ENCODE data around the gene NRXN3. TPM values are rescaled to one million over a fixed set of nuclear protein-coding genes. Genes with fewer than 3 reads are reported as not detected.
A peak's percentile ranks its signal among the peaks of the same experiment; 100 is the strongest.
"Not testable (repeated sequence)": the region's sequence is repeated elsewhere in the genome, so short reads cannot be mapped to it uniquely, and the experiment has no call there.

The NRXN3 gene
- total and polyA plus RNA-seq, 2 experiments from 2014 or later: 1.0 to 1.8 TPM

- no peak overlapping the region for H3K4me3 ChIP-seq
- Mint-ChIP-seq H3K4me1 (peaks cover 34% of the 10 kb centered on the region), H3K9me3 (no peaks in the 10 kb centered on the region), H3K4me3 (no peak overlapping the region), H3K27me3 (ENCODE audit: insufficient read depth, low read depth, poor library complexity) (peaks cover 6% of the 10 kb centered on the region), H3K36me3 (ENCODE audit: low read depth) (no peaks in the 10 kb centered on the region), H3K27ac (peak overlapping the region; percentile 70; the same call in 1 of the 2 replicates)
- TF ChIP-seq STAT1 (IDR thresholded peaks at IDR 0.05; ENCODE audit: unreplicated experiment) (no peak), ETS1 (IDR thresholded peaks at IDR 0.05) (no peak), ZNF114 (CRISPR knock-in tag; IDR thresholded peaks at IDR 0.05) (no peak), REST (IDR thresholded peaks at IDR 0.05; ENCODE audit: unreplicated experiment) (no peak), CREB1 (CRISPR knock-in tag; IDR thresholded peaks at IDR 0.05; ENCODE audit: low read depth) (no peak), JUNB (IDR thresholded peaks at IDR 0.05; ENCODE audit: unreplicated experiment) (no peak), EZH2 (IDR thresholded peaks at IDR 0.05; ENCODE audit: low read depth, unreplicated experiment) (no peak), NANOG (IDR thresholded peaks at IDR 0.05; ENCODE audit: borderline replicate concordance) (no peak)
- H4K20me1 ChIP-seq (replicated peaks; ENCODE audit: insufficient read depth): no peaks in the 10 kb centered on the region
- no peaks in the 10 kb centered on the region for H3K27me3 ChIP-seq (ENCODE audit: insufficient read depth)
- no peak for ATAC-seq
- no peak for DNase-seq (ENCODE audit: low spot score)
- H3K79me2 ChIP-seq (replicated peaks; ENCODE audit: insufficient read depth): no peaks in the 10 kb centered on the region
- peaks cover 4% of the 10 kb centered on the region; the same call in 1 of the 2 replicates for H3K4me1 ChIP-seq (ENCODE audit: insufficient read depth)
- no peak overlapping the region for H3K27ac ChIP-seq (ENCODE audit: low read depth)
- no peaks in the 10 kb centered on the region for H3K36me3 ChIP-seq (ENCODE audit: insufficient read depth)
- H3K9me2 ChIP-seq (ENCODE audit: insufficient read depth): no peaks in the 10 kb centered on the region
- H3F3A ChIP-seq (replicated peaks; ENCODE audit: low read depth): no peaks in the 10 kb centered on the region
- H3K4me2 ChIP-seq: no peak overlapping the region
- no peak overlapping the region for H2AFZ ChIP-seq
Measured at GRCh38 chr14:78486621-78487020, 316.4 kb downstream of the NRXN3 start.

DNA sequence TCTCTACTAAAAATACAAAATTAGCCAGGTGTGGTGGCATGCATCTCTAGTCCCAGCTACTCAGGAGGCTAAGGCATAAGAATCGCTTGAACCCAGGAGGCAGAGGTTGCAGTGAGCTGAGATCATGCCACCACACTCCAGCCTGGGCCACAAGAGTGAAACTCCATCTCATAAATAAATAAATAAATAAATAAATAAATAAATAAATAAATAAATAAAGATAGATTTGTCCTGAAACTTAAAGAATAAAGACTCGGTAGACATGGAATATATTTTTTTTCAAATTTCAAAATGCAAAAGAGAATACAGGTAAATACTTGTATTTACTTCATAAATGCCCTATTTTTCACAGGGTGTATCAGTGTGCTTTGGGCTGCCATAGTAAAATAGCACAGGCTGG, 317.4 kb downstream of the NRXN3 start:
- H3K4me1 ChIP-seq (ENCODE audit: insufficient read depth); H3K9me3 Mint-ChIP-seq; H3K4me2 ChIP-seq; H3K36me3 ChIP-seq (ENCODE audit: insufficient read depth); H3K36me3 Mint-ChIP-seq (ENCODE audit: low read depth); H2AFZ ChIP-seq; H3F3A ChIP-seq (replicated peaks; ENCODE audit: low read depth); H3K9me2 ChIP-seq (ENCODE audit: insufficient read depth); H3K4me3 ChIP-seq; H3K27ac Mint-ChIP-seq; H3K27ac ChIP-seq (ENCODE audit: low read depth); DNase-seq (ENCODE audit: low spot score); H4K20me1 ChIP-seq (replicated peaks; ENCODE audit: insufficient read depth); H3K4me3 Mint-ChIP-seq; H3K79me2 ChIP-seq (replicated peaks; ENCODE audit: insufficient read depth); ATAC-seq; H3K27me3 Mint-ChIP-seq (ENCODE audit: insufficient read depth, low read depth, poor library complexity); H3K27me3 ChIP-seq (ENCODE audit: insufficient read depth): not testable (repeated sequence)
- H3K4me1 Mint-ChIP-seq: peaks cover 34% of the 10 kb centered on the region

Measured in GM23338 (cell line).